HL-60/S4 treated with retinoic acid at 250 ng/mL for 4 days and 3 days (cell line): ENCODE results near the gene EGF.

Experiments
- in situ Hi-C: fragments of 300-500 bp; cut with MboI; formaldehyde crosslinking; loops from 2 replicates; pipeline ENCODE4 v1.7.0; 2022; ENCODE audit warnings: low sequenced_read_pairs

EGF gene

GRCh38 chr4:109953556-109953955 is 40.9 kb downstream of the EGF start:
- in situ Hi-C loops: loop anchor here (25.0 kb wide), 1 partner anchor 541 kb away; no protein-coding TSS in a partner anchor

DNA sequence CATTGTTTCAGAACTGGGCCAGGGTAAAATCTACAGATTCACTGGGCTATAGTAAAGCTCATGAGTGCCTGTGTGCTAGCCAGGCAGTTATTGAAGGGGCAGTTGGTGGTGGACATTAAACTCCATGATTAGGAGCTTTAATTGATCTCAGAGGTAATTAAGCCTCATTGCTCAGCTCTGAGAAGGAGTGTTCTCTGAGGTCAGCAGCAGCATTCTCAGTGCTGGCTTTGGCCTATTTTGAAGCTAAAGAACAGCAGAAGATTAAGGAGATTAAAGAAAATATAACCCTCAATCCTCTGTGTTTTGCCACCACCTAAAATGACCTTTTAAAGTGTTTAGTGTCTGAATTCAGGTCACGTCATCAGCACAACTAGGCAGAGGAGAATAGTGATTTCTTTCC is 42.5 kb downstream of the EGF start:
- in situ Hi-C loops: loop anchor here (25.0 kb wide), 1 partner anchor 543 kb away; no protein-coding TSS in a partner anchor

- in situ Hi-C loops: loop anchor here (25.0 kb wide), 1 partner anchor 545 kb away; no protein-coding TSS in a partner anchor
Measured at GRCh38 chr4:109957227-109957626, 44.5 kb downstream of the EGF start.

GRCh38 chr4:109959195-109959594 is 46.5 kb downstream of the EGF start:
- in situ Hi-C loops: loop anchor here (25.0 kb wide), 1 partner anchor 547 kb away; no protein-coding TSS in a partner anchor

DNA sequence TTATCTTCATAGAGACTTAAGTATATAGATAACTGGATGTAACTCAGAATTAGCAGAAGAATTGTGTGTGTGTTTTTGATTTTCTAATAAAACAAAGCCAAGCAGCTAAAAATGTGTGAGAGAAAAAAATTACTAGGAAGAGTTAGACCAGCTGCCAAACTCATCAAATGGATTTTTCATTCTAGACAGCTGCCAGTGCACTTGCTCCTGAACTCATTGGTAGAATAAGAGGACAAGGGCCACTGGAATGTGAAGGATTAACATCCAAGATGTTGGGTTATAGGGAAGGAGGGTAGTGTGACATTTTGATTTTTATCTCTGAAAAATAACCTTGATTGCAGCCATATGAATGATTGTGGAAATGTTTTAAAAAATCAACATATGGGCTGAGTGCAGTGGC is 49.7 kb downstream of the EGF start:
- in situ Hi-C loops: loop anchor here (25.0 kb wide), 1 partner anchor 550 kb away; no protein-coding TSS in a partner anchor

GRCh38 chr4:109966891-109967481 is 54.3 kb downstream of the EGF start:
- in situ Hi-C loops: loop anchor here (25.0 kb wide), 1 partner anchor 555 kb away; no protein-coding TSS in a partner anchor

- in situ Hi-C loops: loop anchor here (25.0 kb wide), 1 partner anchor 556 kb away; no protein-coding TSS in a partner anchor
Measured at GRCh38 chr4:109967798-109968520, 55.3 kb downstream of the EGF start.

DNA sequence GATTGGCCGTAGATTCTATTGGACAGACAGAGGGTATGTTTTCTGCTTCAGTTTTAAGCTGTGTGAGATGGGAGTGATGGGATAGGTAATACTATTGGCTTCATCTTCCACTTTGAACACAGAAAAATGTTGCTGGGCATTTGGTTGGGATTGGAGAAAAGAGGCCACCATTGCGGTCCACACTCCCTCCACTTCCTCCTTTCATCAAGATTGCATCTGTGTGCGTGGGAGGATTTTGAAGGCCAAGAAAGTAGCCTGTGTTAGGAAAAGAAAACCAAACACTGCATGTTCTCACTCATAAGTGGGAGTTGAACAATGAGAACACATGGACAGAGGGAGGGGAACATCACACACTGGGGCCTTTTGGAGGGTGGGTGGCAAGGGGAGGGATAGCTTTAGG is 56.4 kb downstream of the EGF start:
- in situ Hi-C loops: loop anchor here (25.0 kb wide), 1 partner anchor 557 kb away; no protein-coding TSS in a partner anchor

DNA sequence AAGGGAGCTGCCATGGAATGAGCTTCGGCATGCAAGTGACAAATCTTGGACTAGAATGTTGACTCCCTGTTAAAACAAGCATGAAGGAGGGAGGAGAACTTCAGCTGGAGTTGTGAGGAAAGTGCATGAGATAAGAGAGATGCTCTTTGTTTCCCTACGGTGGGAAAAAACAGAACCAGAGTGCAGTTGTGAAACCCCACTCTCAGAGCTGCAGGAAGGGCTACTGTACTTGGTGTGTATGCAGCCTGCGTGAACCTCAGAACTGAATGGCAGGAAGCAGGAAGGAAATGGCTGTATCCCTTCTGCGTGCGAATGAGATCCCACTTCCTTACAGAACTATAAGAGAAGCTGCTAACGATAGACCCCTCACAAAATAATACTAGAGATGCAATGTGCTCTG is 57.2 kb downstream of the EGF start:
- in situ Hi-C loops: loop anchor here (25.0 kb wide), 1 partner anchor 558 kb away; no protein-coding TSS in a partner anchor

DNA sequence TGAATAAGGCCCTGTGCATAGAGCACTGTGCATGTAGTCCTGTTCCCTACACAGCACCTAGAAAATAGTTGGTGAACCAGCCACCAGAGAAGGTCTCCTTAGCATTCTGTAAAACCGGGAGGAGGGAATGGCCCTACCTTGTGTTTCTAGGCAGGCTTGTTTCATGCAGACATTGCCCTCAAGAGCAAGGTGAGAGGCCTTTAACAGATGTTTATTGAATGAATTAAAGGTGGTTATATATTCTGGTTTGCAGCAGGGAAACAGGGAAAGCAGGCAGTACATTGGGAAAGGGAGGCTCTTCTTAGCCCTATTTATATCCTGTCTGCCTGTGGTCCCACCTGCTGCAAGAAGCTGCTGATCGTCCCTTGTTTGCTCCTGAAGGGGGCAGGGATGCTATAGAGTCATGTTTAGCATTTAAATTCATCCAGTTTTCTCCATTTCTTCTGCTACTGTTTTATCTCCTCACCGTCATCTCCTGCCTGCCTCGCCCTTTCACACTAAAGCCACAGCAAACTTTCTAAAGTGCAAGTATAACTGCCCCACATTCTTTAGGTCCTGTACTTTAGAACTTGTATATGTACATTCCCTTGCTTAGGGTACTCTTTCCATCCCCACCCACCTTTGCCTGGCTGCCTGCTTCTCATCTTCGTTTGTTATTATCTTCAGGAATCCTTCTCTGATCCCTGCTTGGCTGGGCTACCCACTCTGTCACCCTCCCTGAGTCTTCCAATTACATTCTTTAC is 60.3 kb downstream of the EGF start:
- in situ Hi-C loops: loop anchor here (25.0 kb wide), 1 partner anchor 561 kb away; no protein-coding TSS in a partner anchor

DNA sequence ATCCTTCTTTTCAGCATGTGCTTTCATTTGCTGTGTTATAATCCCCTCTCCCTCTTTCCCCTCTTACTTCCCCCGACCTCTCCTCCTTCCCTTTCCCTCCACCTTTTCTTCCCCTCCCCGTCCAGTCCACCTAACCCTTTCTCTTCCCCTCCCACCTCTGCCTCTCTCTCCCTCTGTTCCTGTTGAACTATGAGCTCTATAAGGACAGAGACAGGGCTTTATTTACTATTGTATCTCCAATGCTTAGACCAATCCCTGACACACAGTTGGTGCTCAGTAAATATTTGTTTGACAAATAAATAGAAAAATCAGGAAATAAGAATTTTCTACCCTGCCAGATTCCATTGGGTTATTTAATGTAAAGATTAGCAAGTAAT is 60.8 kb downstream of the EGF start:
- in situ Hi-C loops: loop anchor here (25.0 kb wide), 1 partner anchor 561 kb away; no protein-coding TSS in a partner anchor

GRCh38 chr4:109976189-109976588 is 63.5 kb downstream of the EGF start:
- in situ Hi-C loops: no loop called here

DNA sequence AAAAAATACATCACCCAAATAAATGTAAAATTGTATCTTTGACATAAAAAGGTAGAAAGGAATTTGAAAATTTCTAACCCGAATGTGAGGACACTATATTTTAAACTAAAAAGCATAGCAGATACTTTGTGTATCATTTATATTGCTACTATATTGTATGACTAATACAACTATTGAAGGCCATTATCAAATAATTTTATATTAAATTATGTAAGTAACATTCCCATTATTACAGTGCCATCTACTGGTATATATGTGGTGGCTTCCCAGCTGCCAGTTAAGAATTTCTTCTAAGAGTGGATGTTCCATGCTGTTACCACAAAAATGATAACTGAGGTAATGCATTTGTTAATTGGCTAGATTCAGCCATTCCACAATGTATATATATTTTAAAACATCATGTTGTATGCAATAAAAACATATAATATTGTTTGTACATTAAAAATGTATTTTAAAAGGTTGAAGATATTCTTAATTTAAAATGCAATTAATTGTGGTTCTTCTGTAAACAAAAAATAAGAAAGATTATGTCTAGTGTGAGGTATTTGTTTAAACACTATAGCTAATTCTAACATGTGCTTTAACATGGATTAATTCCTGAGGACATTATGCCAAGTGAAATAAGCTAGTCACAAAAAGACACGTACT is 65.3 kb downstream of the EGF start:
- in situ Hi-C loops: no loop called here

GRCh38 chr4:109978704-109979454 is 66.2 kb downstream of the EGF start:
- in situ Hi-C loops: no loop called here

GRCh38 chr4:109979920-109980717 is 67.4 kb downstream of the EGF start:
- in situ Hi-C loops: no loop called here

GRCh38 chr4:109981936-109982335 is 69.3 kb downstream of the EGF start:
- in situ Hi-C loops: no loop called here

DNA sequence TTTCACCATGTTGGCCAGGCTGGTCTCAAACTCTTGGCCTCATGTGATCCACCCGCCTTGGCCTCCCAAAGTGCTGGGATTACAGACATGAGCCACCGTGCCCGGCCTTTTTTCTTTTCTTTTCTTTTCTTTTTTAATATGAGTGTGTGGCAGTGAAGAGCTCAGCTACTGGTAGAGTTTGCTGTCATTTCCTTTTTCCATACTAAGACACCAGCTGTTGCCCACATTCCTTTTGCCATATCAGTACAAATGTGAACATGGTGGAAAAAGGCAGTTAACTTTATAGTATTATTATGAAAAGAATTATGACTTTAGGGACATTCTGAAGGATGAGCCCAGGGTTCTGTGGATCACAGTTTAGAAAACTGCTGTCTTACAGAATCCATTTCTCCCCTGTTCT is 69.8 kb downstream of the EGF start:
- in situ Hi-C loops: no loop called here

DNA sequence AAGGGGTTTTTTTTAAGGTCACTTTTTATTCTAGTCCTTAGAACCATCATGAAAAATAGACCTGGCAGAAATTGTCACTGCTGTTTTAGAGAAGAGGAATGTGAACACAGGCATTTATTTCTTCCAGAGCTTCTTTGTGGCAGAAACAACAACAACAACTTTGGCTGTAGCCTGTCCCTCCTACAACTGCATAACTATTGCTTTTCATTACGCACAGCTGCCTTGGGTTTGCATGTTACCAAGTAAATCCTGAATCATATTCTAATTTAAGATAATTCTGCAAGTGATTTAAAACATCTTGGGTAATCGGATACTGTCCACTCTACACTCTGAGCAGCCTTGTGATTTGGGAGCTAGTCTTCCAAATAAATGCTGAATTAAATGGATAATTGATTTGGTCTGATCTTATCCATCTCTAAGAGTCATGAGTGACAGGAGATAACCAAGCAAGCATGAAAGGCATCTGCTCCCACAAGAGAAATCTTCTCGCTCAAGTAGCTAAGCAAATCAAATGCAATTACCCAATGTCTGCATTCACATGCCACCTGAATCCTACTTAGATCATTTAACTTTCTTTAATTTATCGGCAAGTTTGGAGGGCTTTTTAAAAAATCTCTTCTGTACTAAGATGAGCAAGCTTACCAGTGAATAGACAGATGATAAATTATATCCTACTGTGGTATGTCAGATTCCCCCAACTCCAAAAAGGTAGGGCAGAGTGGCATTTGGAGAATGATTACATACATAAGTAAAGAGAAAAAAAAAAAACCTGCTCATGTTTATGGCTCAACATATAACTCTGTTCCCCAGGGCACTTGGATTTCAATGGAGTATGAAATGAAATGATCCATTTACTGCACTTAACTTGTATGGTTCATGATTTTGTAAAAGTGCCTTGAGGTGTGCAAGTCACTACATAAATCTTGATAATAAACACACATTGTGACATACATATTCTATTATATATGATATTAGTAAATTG is 73.6 kb downstream of the EGF start:
- in situ Hi-C loops: no loop called here
